ENCODE data around the gene SPATA24. TPM values are rescaled to one million over a fixed set of nuclear protein-coding genes. Genes with fewer than 3 reads are reported as not detected.
A peak's percentile ranks its signal among the peaks of the same experiment; 100 is the strongest.

Gene SPATA24
- total and polyA plus RNA-seq, 2 of the 13 experiments (the other 11 are each of a cell fraction or from before 2014, with no cell fraction given), result 6.0 to 11.1 TPM

DNA sequence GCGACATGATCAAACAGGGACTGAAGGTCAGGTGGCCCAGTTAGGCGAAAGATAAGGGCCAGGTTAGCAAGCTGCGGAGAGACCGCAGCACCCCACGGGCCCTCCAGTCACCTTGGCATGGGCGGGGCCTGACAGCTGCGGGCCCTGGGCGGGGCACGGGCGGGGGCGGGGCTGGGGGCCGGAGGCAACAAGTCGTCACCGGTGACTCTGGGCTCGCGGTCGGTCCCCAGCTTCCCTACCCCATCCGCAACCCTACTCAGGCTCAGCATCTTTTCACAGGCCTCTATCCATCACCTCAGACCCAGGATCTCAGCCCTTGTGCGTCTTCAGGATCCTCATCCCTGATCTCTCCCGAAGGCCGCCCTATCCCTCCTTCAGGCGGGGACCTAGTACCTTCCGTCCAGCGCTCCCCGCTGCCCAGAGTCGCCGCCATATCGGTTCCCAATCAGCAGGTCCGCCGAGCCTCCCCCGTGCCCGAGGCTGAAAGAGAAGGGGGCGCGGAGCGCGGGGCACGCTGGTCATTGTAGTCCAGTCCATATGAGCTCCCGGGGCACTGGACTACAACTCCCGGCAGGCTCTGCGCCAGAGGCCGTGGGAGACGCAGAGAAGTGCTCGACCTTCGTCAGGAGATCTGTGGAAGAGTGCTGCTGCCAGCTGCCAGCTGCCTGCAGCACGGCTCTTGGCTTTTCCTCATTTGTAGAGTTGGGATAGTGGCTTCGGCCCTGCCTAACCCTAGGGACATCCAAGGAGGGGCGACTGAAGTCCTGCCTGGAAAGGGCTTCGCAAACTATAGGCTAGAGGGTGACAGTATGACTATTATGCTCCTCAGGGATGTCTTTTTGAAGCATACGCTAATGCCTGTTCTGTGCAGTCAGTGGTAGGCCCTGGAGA, 35.4 kb upstream of the SPATA24 start, which contains the start of gene DNAJC18 (continued):
- 0 out of 2 replicates have a peak, but pooled peaks have one; percentile 64 for TF ChIP-seq ZBTB39 (CRISPR knock-in tag; IDR thresholded peaks at IDR 0.05)
- TF ChIP-seq ATF7 (IDR thresholded peaks at IDR 0.05), result no peak
- TF ChIP-seq ATF7 (CRISPR knock-in tag; IDR thresholded peaks at IDR 0.05), result no peak
- TF ChIP-seq ZNF101 (CRISPR knock-in tag; IDR thresholded peaks at IDR 0.05; ENCODE audit: borderline replicate concordance, low read depth), result no peak
- TF ChIP-seq CHD4 (IDR thresholded peaks at IDR 0.05; ENCODE audit: borderline replicate concordance, low read length), result no peak
- no peak for TF ChIP-seq ZMYM2 (CRISPR knock-in tag; IDR thresholded peaks at IDR 0.05)
- TF ChIP-seq SIX4 (CRISPR knock-in tag; IDR thresholded peaks at IDR 0.05), result no peak
- TF ChIP-seq ZSCAN29 (CRISPR knock-in tag; conservative IDR thresholded peaks at IDR 0.05), result no peak
- TF ChIP-seq, protein P1, sequence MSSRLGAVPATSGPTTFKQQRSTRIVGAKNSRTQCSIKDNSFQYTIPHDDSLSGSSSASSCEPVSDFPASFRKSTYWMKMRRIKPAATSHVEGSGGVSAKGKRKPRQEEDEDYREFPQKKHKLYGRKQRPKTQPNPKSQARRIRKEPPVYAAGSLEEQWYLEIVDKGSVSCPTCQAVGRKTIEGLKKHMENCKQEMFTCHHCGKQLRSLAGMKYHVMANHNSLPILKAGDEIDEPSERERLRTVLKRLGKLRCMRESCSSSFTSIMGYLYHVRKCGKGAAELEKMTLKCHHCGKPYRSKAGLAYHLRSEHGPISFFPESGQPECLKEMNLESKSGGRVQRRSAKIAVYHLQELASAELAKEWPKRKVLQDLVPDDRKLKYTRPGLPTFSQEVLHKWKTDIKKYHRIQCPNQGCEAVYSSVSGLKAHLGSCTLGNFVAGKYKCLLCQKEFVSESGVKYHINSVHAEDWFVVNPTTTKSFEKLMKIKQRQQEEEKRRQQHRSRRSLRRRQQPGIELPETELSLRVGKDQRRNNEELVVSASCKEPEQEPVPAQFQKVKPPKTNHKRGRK (CRISPR knock-in tag; IDR thresholded peaks at IDR 0.05), result no peak
- TF ChIP-seq KDM4B (CRISPR knock-in tag; IDR thresholded peaks at IDR 0.05), result no peak
- no peak for TF ChIP-seq FOXO1 (CRISPR knock-in tag; IDR thresholded peaks at IDR 0.05)
- peak; percentile 30 for TF ChIP-seq SRSF1 (optimal IDR thresholded peaks at IDR 0.05; ENCODE audit: low read depth, low read length)
- TF ChIP-seq ZNF460 (CRISPR knock-in tag; IDR thresholded peaks at IDR 0.05; ENCODE audit: borderline replicate concordance), result no peak
- no peak for TF ChIP-seq TBX2 (CRISPR knock-in tag; IDR thresholded peaks at IDR 0.05; ENCODE audit: borderline replicate concordance)
- TF ChIP-seq RELA (CRISPR knock-in tag; IDR thresholded peaks at IDR 0.05), result 0 out of 2 replicates have a peak, but pooled peaks have one; percentile 19
- peak; percentile 65 for TF ChIP-seq JARID2 (CRISPR knock-in tag; IDR thresholded peaks at IDR 0.05; ENCODE audit: insufficient replicate concordance)
- TF ChIP-seq ZNF205 (CRISPR knock-in tag; IDR thresholded peaks at IDR 0.05), result no peak
- TF ChIP-seq ZC3H4 (CRISPR knock-in tag; IDR thresholded peaks at IDR 0.05; ENCODE audit: borderline replicate concordance), result no peak
- TF ChIP-seq ZNF350 (CRISPR knock-in tag; IDR thresholded peaks at IDR 0.05; ENCODE audit: borderline replicate concordance, low read depth), result peak; percentile 76; the same call in 1 of the 2 replicates
- TF ChIP-seq ZNF724P (CRISPR knock-in tag; IDR thresholded peaks at IDR 0.05; ENCODE audit: borderline replicate concordance), result no peak
- TF ChIP-seq KAT7 (CRISPR knock-in tag; IDR thresholded peaks at IDR 0.05; ENCODE audit: borderline replicate concordance), result peak; percentile 83; the same call in 1 of the 2 replicates
- no peak for TF ChIP-seq ZNF577 (CRISPR knock-in tag; IDR thresholded peaks at IDR 0.05; ENCODE audit: borderline replicate concordance, low read depth)
- no peak for TF ChIP-seq ZBTB20 (CRISPR knock-in tag; IDR thresholded peaks at IDR 0.05; ENCODE audit: borderline replicate concordance, low read depth)
- TF ChIP-seq ZBTB7B (CRISPR knock-in tag; IDR thresholded peaks at IDR 0.05), result peak; percentile 43; the same call in 1 of the 2 replicates
- no peak for TF ChIP-seq BRD4 (CRISPR knock-in tag; IDR thresholded peaks at IDR 0.05)
- 0 out of 2 replicates have a peak, but pooled peaks have one; percentile 74 for TF ChIP-seq HES4 (CRISPR knock-in tag; IDR thresholded peaks at IDR 0.05; ENCODE audit: borderline replicate concordance)
- peak; percentile 42; the same call in 1 of the 2 replicates for TF ChIP-seq NFATC3 (CRISPR knock-in tag; IDR thresholded peaks at IDR 0.05)

Measured in HepG2 (cell line).